ENCODE results near the gene TBC1D9B. TPM values are rescaled to one million over a fixed set of nuclear protein-coding genes. Genes with fewer than 3 reads are reported as not detected.

Gene TBC1D9B
- total and polyA plus RNA-seq, 8 donors, result 80.6 to 124 (median 97.0) TPM

- ATAC-seq (no peak), DNase-seq (no peak)
- Histone ChIP-seq H3K36me3 (peaks cover 0 to 100% of the 10 kb centered on the region in 2 donors), H3K27me3 (no peaks in the 10 kb centered on the region), H3K27ac (no peak overlapping the region), H3K9me3 (peaks cover 0 to 20% of the 10 kb centered on the region in 2 donors), H3K4me1 (no peaks in the 10 kb centered on the region), H3K4me3 (no peak overlapping the region)
- intact Hi-C loops (cut with DNase I), result no loop called here
- TF ChIP-seq, protein P1, sequence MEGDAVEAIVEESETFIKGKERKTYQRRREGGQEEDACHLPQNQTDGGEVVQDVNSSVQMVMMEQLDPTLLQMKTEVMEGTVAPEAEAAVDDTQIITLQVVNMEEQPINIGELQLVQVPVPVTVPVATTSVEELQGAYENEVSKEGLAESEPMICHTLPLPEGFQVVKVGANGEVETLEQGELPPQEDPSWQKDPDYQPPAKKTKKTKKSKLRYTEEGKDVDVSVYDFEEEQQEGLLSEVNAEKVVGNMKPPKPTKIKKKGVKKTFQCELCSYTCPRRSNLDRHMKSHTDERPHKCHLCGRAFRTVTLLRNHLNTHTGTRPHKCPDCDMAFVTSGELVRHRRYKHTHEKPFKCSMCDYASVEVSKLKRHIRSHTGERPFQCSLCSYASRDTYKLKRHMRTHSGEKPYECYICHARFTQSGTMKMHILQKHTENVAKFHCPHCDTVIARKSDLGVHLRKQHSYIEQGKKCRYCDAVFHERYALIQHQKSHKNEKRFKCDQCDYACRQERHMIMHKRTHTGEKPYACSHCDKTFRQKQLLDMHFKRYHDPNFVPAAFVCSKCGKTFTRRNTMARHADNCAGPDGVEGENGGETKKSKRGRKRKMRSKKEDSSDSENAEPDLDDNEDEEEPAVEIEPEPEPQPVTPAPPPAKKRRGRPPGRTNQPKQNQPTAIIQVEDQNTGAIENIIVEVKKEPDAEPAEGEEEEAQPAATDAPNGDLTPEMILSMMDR (IDR thresholded peaks at IDR 0.05), result no peak
These were observed 20.6 kb downstream of the TBC1D9B start for GRCh38 chr5:179887095-179887494.

GRCh38 chr5:179886190-179886911 is 21.3 kb downstream of the TBC1D9B start:
- DNase-seq (no peak), ATAC-seq (no peak)
- H3K27me3 ChIP-seq, result no peaks in the 10 kb centered on the region
- intact Hi-C loops (cut with DNase I), result no loop called here
- TF ChIP-seq, protein P1 (IDR thresholded peaks at IDR 0.05), result no peak
- H3K4me1 ChIP-seq, result no peaks in the 10 kb centered on the region
- peaks cover 0 to 92% of the 10 kb centered on the region in 2 donors for H3K36me3 ChIP-seq
- no peak overlapping the region for H3K4me3 ChIP-seq
- H3K9me3 ChIP-seq, result peaks cover 0 to 20% of the 10 kb centered on the region in 2 donors
- H3K27ac ChIP-seq, result no peak overlapping the region

- Histone ChIP-seq H3K36me3 (peaks cover 0 to 91% of the 10 kb centered on the region in 2 donors), H3K27me3 (no peaks in the 10 kb centered on the region), H3K4me1 (no peaks in the 10 kb centered on the region), H3K9me3 (peaks cover 0 to 20% of the 10 kb centered on the region in 2 donors), H3K27ac (no peak overlapping the region), H3K4me3 (no peak overlapping the region)
- intact Hi-C loops (cut with DNase I), result no loop called here
- TF ChIP-seq, protein P1 (IDR thresholded peaks at IDR 0.05), result no peak
- peak in 1 of 4 donors; percentile 32 for DNase-seq
- no peak for ATAC-seq
These were observed 22.1 kb downstream of the TBC1D9B start for GRCh38 chr5:179885491-179886090.

DNA sequence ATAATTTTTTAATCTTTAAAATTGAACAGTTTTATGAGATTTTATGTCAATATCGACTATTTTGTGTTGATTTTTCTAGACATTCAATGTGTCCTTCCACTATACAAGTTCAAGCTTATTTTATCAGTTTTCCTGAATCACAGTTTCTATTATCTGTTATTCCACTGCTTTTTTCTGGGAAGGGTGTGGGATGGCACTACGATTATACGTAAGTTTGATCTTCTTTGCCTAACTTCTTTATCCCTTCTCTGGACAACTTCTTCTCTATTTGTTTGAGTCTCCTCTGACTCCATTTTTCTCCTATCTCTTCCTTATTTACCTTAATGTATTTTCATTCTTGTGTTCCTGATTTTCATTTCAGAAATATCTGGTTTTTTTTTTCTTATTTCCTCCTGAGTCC is 24.5 kb downstream of the TBC1D9B start:
- H3K36me3 ChIP-seq, result peaks cover 0 to 91% of the 10 kb centered on the region in 2 donors
- TF ChIP-seq, protein P1 (IDR thresholded peaks at IDR 0.05), result no peak
- ATAC-seq, result no peak

DNA sequence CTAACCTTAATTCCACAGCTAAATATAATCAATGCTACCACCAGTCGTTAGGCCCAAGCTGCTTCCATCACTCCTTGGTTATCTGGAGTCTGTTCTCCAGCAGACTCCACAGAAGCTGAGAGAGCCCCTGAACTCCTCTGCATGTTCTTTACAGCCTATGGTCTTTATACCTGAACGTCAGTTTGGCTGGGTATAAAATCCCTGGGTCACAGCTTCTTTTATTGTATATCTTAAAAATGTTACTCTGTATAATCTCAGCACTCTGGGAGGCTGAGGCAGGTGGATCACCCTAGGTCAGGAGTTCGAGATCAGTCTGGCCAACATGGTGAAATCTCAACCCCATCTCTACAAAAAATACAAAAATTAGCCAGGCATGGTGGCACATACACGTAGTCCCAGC is 25.4 kb downstream of the TBC1D9B start:
- intact Hi-C loops (cut with DNase I), result no loop called here
- H3K36me3 ChIP-seq, result peaks cover 0 to 91% of the 10 kb centered on the region in 2 donors

More for the DNA sequence above, 24.5 kb downstream of the TBC1D9B start:
- Histone ChIP-seq H3K4me1 (no peaks in the 10 kb centered on the region), H3K27me3 (no peaks in the 10 kb centered on the region), H3K9me3 (peaks cover 0 to 20% of the 10 kb centered on the region in 2 donors), H3K27ac (no peak overlapping the region), H3K4me3 (no peak overlapping the region)
- intact Hi-C loops (cut with DNase I), result no loop called here
- no peak for DNase-seq

More for the DNA sequence above, 25.4 kb downstream of the TBC1D9B start:
- no peak overlapping the region for H3K4me3 ChIP-seq
- peaks cover 0 to 20% of the 10 kb centered on the region in 2 donors for H3K9me3 ChIP-seq
- TF ChIP-seq, protein P1 (IDR thresholded peaks at IDR 0.05), result no peak
- H3K27me3 ChIP-seq, result no peaks in the 10 kb centered on the region
- no peak for DNase-seq
- ATAC-seq, result no peak
- H3K27ac ChIP-seq, result no peak overlapping the region
- H3K4me1 ChIP-seq, result no peaks in the 10 kb centered on the region
